Effector memory CD4-positive, alpha-beta T cell (primary cell): ENCODE results near the gene KAT2B.

Experiments used
- DNase-seq, 3 donors: peaks; one replicate each; pipeline ENCODE4 v3.0.0-alpha.2; 2020
- H3K27ac ChIP-seq: 2 replicates; pipeline ENCODE4 v1.7.0; 2013; ENCODE audit warnings: mild to moderate bottlenecking, low read length, moderate library complexity; ENCODE audit not compliant: insufficient read depth, poor library complexity, severe bottlenecking
- H3K27me3 ChIP-seq: replicated peaks from 2 replicates; pipeline ENCODE4 v1.7.0; 2013; ENCODE audit warnings: mild to moderate bottlenecking, low read length; ENCODE audit not compliant: insufficient read depth, control insufficient read depth, poor library complexity, severe bottlenecking
- H3K36me3 ChIP-seq: 2 replicates; pipeline ENCODE4 v1.7.0; 2013; ENCODE audit warnings: mild to moderate bottlenecking, low read length, moderate library complexity; ENCODE audit not compliant: control insufficient read depth, insufficient read depth
- H3K4me1 ChIP-seq: 2 replicates; pipeline ENCODE4 v1.7.0; 2013; ENCODE audit warnings: low read length, mild to moderate bottlenecking; ENCODE audit not compliant: control insufficient read depth, insufficient read depth, poor library complexity, severe bottlenecking
- H3K4me3 ChIP-seq: 2 replicates; pipeline ENCODE4 v1.7.0; 2013; ENCODE audit warnings: low read length, low read depth, mild to moderate bottlenecking; ENCODE audit not compliant: insufficient read depth, poor library complexity, severe bottlenecking
- H3K9me3 ChIP-seq: 2 replicates; pipeline ENCODE4 v1.7.0; 2013; ENCODE audit warnings: mild to moderate bottlenecking, low read length, moderate library complexity; ENCODE audit not compliant: control insufficient read depth

KAT2B gene

GRCh38 chr3:20062996-20063395 lies 22.8 kb downstream of the KAT2B start:
- Histone ChIP-seq H3K36me3 (no peaks in the 10 kb centered on the region), H3K27ac (no peak overlapping the region), H3K27me3 (no peaks in the 10 kb centered on the region), H3K4me1 (peaks cover 9% of the 10 kb centered on the region), H3K9me3 (no peaks in the 10 kb centered on the region), H3K4me3 (no peak overlapping the region)
- DNase-seq: no peak

- Histone ChIP-seq H3K27ac (no peak overlapping the region), H3K27me3 (no peaks in the 10 kb centered on the region), H3K36me3 (no peaks in the 10 kb centered on the region), H3K9me3 (no peaks in the 10 kb centered on the region), H3K4me3 (no peak overlapping the region), H3K4me1 (peaks cover 9% of the 10 kb centered on the region)
- DNase-seq: no peak
These were observed 24.1 kb downstream of the KAT2B start for GRCh38 chr3:20064387-20064786.

- no peak overlapping the region for H3K27ac ChIP-seq
- H3K4me3 ChIP-seq: no peak overlapping the region
- H3K27me3 ChIP-seq: no peaks in the 10 kb centered on the region
- no peak for DNase-seq
- peaks cover 6% of the 10 kb centered on the region for H3K4me1 ChIP-seq
- no peaks in the 10 kb centered on the region for H3K36me3 ChIP-seq
- no peaks in the 10 kb centered on the region for H3K9me3 ChIP-seq
These were observed 24.7 kb downstream of the KAT2B start for GRCh38 chr3:20064796-20065564.

GRCh38 chr3:20066079-20066478 lies 25.8 kb downstream of the KAT2B start:
- Histone ChIP-seq H3K27ac (no peak overlapping the region), H3K9me3 (no peaks in the 10 kb centered on the region), H3K27me3 (no peaks in the 10 kb centered on the region), H3K4me3 (no peak overlapping the region), H3K4me1 (peaks cover 6% of the 10 kb centered on the region), H3K36me3 (no peaks in the 10 kb centered on the region)
- DNase-seq: no peak

- Histone ChIP-seq H3K27me3 (no peaks in the 10 kb centered on the region), H3K4me1 (peaks cover 6% of the 10 kb centered on the region), H3K36me3 (peaks cover 6% of the 10 kb centered on the region), H3K9me3 (no peaks in the 10 kb centered on the region), H3K4me3 (no peak overlapping the region), H3K27ac (no peak overlapping the region)
- no peak for DNase-seq
These were observed 26.8 kb downstream of the KAT2B start for GRCh38 chr3:20066850-20067617.

GRCh38 chr3:20068512-20069177 lies 28.4 kb downstream of the KAT2B start:
- no peaks in the 10 kb centered on the region for H3K9me3 ChIP-seq
- no peak overlapping the region for H3K4me3 ChIP-seq
- peaks cover 21% of the 10 kb centered on the region for H3K36me3 ChIP-seq
- H3K27ac ChIP-seq: no peak overlapping the region
- H3K27me3 ChIP-seq: no peaks in the 10 kb centered on the region
- no peak for DNase-seq
- peaks cover 5% of the 10 kb centered on the region for H3K4me1 ChIP-seq

GRCh38 chr3:20069178-20069532 lies 28.9 kb downstream of the KAT2B start:
- H3K4me1 ChIP-seq: peaks cover under 1% of the 10 kb centered on the region
- DNase-seq: no peak
- no peak overlapping the region for H3K4me3 ChIP-seq
- H3K27me3 ChIP-seq: no peaks in the 10 kb centered on the region
- peaks cover 26% of the 10 kb centered on the region for H3K36me3 ChIP-seq
- no peaks in the 10 kb centered on the region for H3K9me3 ChIP-seq
- H3K27ac ChIP-seq: no peak overlapping the region

- Histone ChIP-seq H3K27ac (no peak overlapping the region), H3K27me3 (no peaks in the 10 kb centered on the region)
- no peak for DNase-seq
These were observed 30.9 kb downstream of the KAT2B start for GRCh38 chr3:20071175-20071574.

GRCh38 chr3:20072422-20072821 lies 32.2 kb downstream of the KAT2B start:
- no peak overlapping the region for H3K27ac ChIP-seq
- no peaks in the 10 kb centered on the region for H3K9me3 ChIP-seq
- H3K4me3 ChIP-seq: no peak overlapping the region
- no peak for DNase-seq
- H3K36me3 ChIP-seq: peaks cover 34% of the 10 kb centered on the region
- H3K27me3 ChIP-seq: no peaks in the 10 kb centered on the region
- peaks cover 2% of the 10 kb centered on the region for H3K4me1 ChIP-seq

More at GRCh38 chr3:20071175-20071574, 30.9 kb downstream of the KAT2B start:
- H3K4me3 ChIP-seq: no peak overlapping the region
- peaks cover 28% of the 10 kb centered on the region for H3K36me3 ChIP-seq
- no peaks in the 10 kb centered on the region for H3K9me3 ChIP-seq
- H3K4me1 ChIP-seq: no peaks in the 10 kb centered on the region

- Histone ChIP-seq H3K36me3 (peaks cover 34% of the 10 kb centered on the region), H3K4me1 (peaks cover 2% of the 10 kb centered on the region), H3K4me3 (no peak overlapping the region), H3K27ac (no peak overlapping the region), H3K9me3 (no peaks in the 10 kb centered on the region), H3K27me3 (no peaks in the 10 kb centered on the region)
- no peak for DNase-seq
These were observed 32.8 kb downstream of the KAT2B start for GRCh38 chr3:20073068-20073467.
